Liver (tissue), 9 donors: ENCODE measurements around the gene PRKN. TPM values are rescaled to one million over a fixed set of nuclear protein-coding genes. Genes with fewer than 3 reads are reported as not detected.

Source experiments
- DNase-seq: peaks from one replicate; pipeline ENCODE4 v3.0.0-alpha.2; 2017; ENCODE audit warnings: low spot score
- H3K27ac ChIP-seq, 2 donors: one replicate each; pipeline ENCODE4 v1.7.0; 2013; ENCODE audit warnings: inconsistent platforms in 2 of 2, low read length in 2 of 2, control low read depth in 1 of 2, low read depth in 1 of 2, mild to moderate bottlenecking in 1 of 2
- H3K27me3 ChIP-seq, 4 donors: one replicate each; pipeline versions ENCODE4 v1.6.1 to v1.7.0; 2013; ENCODE audit warnings: low read length in 3 of 4, inconsistent platforms in 1 of 4, mild to moderate bottlenecking in 1 of 4, moderate library complexity in 1 of 4; ENCODE audit not compliant: control insufficient read depth in 4 of 4, insufficient read depth in 4 of 4
- H3K36me3 ChIP-seq, 4 donors: one replicate each; pipeline versions ENCODE4 v1.6.1 to v1.7.0; 2013; ENCODE audit warnings: low read length in 3 of 4, mild to moderate bottlenecking in 3 of 4, low read depth in 1 of 4, moderate library complexity in 1 of 4; ENCODE audit not compliant: control insufficient read depth in 4 of 4, insufficient read depth in 3 of 4
- H3K4me1 ChIP-seq, 4 donors: one replicate each; pipeline versions ENCODE4 v1.6.1 to v1.7.0; 2013; ENCODE audit warnings: low read length in 3 of 4, mild to moderate bottlenecking in 3 of 4, moderate library complexity in 1 of 4; ENCODE audit not compliant: control insufficient read depth in 4 of 4, insufficient read depth in 4 of 4
- H3K4me3 ChIP-seq, 3 donors: one replicate each; pipeline versions ENCODE4 v1.6.1 to v1.7.0; 2013; ENCODE audit warnings: low read length in 3 of 3, control low read depth in 1 of 3, low read depth in 1 of 3, mild to moderate bottlenecking in 1 of 3
- H3K9ac ChIP-seq, 2 donors: one replicate each; pipeline ENCODE4 v1.7.0; 2013; ENCODE audit warnings: low read length in 2 of 2, mild to moderate bottlenecking in 2 of 2, moderate library complexity in 2 of 2, control low read depth in 1 of 2, low read depth in 1 of 2
- H3K9me3 ChIP-seq, 4 donors: one replicate each; pipeline versions ENCODE4 v1.6.1 to v1.7.0; 2013; ENCODE audit warnings: low read length in 3 of 4; ENCODE audit not compliant: control insufficient read depth in 4 of 4
- EGR1 ChIP-seq, 2 donors: IDR thresholded peaks; 2 replicates each; pipeline ENCODE4 v1.6.1; 2016 to 2018; ENCODE audit warnings: antibody characterized with exemption in 2 of 2, low read depth in 2 of 2
- FOXA1 ChIP-seq: IDR thresholded peaks from 2 replicates; pipeline ENCODE4 v1.6.1; 2016; ENCODE audit warnings: antibody characterized with exemption
- FOXA2 ChIP-seq: IDR thresholded peaks from 2 replicates; pipeline ENCODE4 v1.6.1; 2016; ENCODE audit warnings: antibody characterized with exemption
- GABPA ChIP-seq, 2 donors: IDR thresholded peaks in 1 of 2; conservative IDR thresholded peaks in 1 of 2; 2 replicates each; pipeline ENCODE4 v1.6.1; 2016; ENCODE audit warnings: antibody characterized with exemption in 2 of 2, mild to moderate bottlenecking in 1 of 2, moderate library complexity in 1 of 2
- HNF4A ChIP-seq, 2 donors: conservative IDR thresholded peaks; 2 replicates each; pipeline ENCODE4 v1.6.1; 2016; ENCODE audit warnings: antibody characterized with exemption in 2 of 2, mild to moderate bottlenecking in 2 of 2
- HNF4G ChIP-seq: IDR thresholded peaks from 2 replicates; pipeline ENCODE4 v1.6.1; 2016; ENCODE audit warnings: antibody characterized with exemption
- JUND ChIP-seq, 2 donors: IDR thresholded peaks; 2 replicates each; pipeline ENCODE4 v1.6.1; 2016; ENCODE audit warnings: antibody characterized with exemption in 2 of 2
- NR2F2 ChIP-seq: IDR thresholded peaks from 2 replicates; pipeline ENCODE4 v1.6.1; 2016; ENCODE audit warnings: antibody characterized with exemption
- RAD21 ChIP-seq, 2 donors: IDR thresholded peaks; 2 replicates each; pipeline ENCODE4 v1.6.1; 2016; ENCODE audit warnings: antibody characterized with exemption in 2 of 2, mild to moderate bottlenecking in 2 of 2
- RXRA ChIP-seq, 2 donors: IDR thresholded peaks; 2 replicates each; pipeline ENCODE4 v1.6.1; 2017 to 2018; ENCODE audit warnings: antibody characterized with exemption in 2 of 2, mild to moderate bottlenecking in 1 of 2
- YY1 ChIP-seq: IDR thresholded peaks from 2 replicates; pipeline ENCODE4 v1.6.1; 2016; ENCODE audit warnings: antibody characterized with exemption, mild to moderate bottlenecking
- WGBS: extraction: QIAGEN DNeasy Blood & Tissue Kit; methylation state at CpG from one replicate; pipeline ENCODE4 v1.1.7; 2013; 5-methylcytosine and 5-hydroxymethylcytosine counted together
- polyA plus RNA-seq, 2 donors: library from polyadenylated mRNA; stranded (reverse) in 1 of 2; unstranded in 1 of 2; fragments of 200-250 nt in 1 of 2; fragments of >200 nt in 1 of 2; fragmentation: Nextera tagmentation in 1 of 2; extraction: Ambion mirVana in 1 of 2; gene quantifications; one replicate each; pipeline versions ENCODE4 v1.2.1 to v1.2.3, GENCODE V29; 2013 to 2015
- total RNA-seq, 2 donors: library from RNA; depleted of rRNA; stranded (reverse); fragments of >200 nt; gene quantifications; one replicate each; pipeline ENCODE4 v1.2.3, GENCODE V29; 2014
- TF ChIP-seq, protein P1 (sequence below): IDR thresholded peaks from 2 replicates; pipeline ENCODE4 v1.6.1; 2016; ENCODE audit warnings: antibody characterized with exemption
- TF ChIP-seq, protein P2 (sequence below): IDR thresholded peaks from 2 replicates; pipeline ENCODE4 v1.6.1; 2016; ENCODE audit warnings: antibody characterized with exemption, mild to moderate bottlenecking
- TF ChIP-seq, protein P3 (sequence below): IDR thresholded peaks from 2 replicates; pipeline ENCODE4 v1.6.1; 2016; ENCODE audit warnings: antibody characterized with exemption
- TF ChIP-seq, protein P4 (sequence below): IDR thresholded peaks from 2 replicates; pipeline ENCODE4 v1.6.1; 2016; ENCODE audit warnings: antibody characterized with exemption
- donor health status: healthy.
- donor health status: healthy.
- donor health status: healthy.
- donor health status: healthy.
- donor health status: healthy.

The PRKN gene
- total and polyA plus RNA-seq, 4 donors: 0.47 to 4.1 (median 3.2) TPM

DNA sequence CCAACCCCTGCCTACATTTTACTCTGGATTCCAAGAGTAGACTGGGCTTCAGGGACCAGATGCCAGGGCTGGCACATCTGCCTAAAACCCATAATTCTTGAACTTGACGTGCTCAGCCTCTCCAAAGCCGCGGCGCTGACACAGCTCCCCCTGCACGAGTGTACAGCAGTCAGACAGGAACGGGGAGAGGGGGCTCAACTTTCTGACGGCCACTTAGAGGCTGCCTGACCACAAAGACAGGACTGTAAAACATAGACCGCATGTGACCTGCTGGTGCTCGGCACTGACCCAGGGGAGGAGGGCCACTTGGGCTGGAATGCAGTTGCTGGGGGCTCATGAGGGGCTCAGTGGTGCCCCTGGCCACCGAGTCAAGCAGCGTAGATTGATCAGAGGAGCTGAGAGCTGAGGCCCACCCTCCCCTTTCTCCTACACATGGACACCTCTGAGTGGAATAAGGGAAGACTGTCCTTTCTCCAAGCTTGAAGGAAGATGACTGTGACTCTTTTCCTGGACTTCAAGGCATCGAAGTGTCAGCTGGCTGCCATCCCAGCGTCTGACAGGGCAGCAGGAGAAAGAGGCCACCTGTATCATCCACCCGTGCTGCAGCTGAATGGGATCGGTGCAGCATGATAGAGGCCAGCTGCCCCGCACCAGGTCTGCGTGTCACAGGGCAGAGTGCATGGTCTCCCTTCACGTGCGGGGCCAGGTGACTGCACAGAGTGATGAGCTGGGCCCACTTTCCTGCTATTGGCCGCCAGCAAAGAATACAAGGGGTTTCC, 1282.4 kb downstream of the PRKN start:
- H3K9me3 ChIP-seq: no peaks in the 10 kb centered on the region
- H3K4me3 ChIP-seq: no peak overlapping the region
- no peak overlapping the region for H3K27ac ChIP-seq
- 82% methylated on average over 20 of the region's 20 CpGs for whole genome bisulfite sequencing
- H3K9ac ChIP-seq: no peak overlapping the region
- TF ChIP-seq, protein P1, sequence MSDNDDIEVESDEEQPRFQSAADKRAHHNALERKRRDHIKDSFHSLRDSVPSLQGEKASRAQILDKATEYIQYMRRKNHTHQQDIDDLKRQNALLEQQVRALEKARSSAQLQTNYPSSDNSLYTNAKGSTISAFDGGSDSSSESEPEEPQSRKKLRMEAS: no peak
- TF ChIP-seq EGR1 (IDR thresholded peaks at IDR 0.05; ENCODE audit: low read depth in 2 of 2): no peak
- TF ChIP-seq JUND (IDR thresholded peaks at IDR 0.05): no peak
- TF ChIP-seq FOXA2: no peak
- TF ChIP-seq, protein P2, sequence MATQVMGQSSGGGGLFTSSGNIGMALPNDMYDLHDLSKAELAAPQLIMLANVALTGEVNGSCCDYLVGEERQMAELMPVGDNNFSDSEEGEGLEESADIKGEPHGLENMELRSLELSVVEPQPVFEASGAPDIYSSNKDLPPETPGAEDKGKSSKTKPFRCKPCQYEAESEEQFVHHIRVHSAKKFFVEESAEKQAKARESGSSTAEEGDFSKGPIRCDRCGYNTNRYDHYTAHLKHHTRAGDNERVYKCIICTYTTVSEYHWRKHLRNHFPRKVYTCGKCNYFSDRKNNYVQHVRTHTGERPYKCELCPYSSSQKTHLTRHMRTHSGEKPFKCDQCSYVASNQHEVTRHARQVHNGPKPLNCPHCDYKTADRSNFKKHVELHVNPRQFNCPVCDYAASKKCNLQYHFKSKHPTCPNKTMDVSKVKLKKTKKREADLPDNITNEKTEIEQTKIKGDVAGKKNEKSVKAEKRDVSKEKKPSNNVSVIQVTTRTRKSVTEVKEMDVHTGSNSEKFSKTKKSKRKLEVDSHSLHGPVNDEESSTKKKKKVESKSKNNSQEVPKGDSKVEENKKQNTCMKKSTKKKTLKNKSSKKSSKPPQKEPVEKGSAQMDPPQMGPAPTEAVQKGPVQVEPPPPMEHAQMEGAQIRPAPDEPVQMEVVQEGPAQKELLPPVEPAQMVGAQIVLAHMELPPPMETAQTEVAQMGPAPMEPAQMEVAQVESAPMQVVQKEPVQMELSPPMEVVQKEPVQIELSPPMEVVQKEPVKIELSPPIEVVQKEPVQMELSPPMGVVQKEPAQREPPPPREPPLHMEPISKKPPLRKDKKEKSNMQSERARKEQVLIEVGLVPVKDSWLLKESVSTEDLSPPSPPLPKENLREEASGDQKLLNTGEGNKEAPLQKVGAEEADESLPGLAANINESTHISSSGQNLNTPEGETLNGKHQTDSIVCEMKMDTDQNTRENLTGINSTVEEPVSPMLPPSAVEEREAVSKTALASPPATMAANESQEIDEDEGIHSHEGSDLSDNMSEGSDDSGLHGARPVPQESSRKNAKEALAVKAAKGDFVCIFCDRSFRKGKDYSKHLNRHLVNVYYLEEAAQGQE: no peak
- TF ChIP-seq YY1: no peak
- TF ChIP-seq, protein P3, sequence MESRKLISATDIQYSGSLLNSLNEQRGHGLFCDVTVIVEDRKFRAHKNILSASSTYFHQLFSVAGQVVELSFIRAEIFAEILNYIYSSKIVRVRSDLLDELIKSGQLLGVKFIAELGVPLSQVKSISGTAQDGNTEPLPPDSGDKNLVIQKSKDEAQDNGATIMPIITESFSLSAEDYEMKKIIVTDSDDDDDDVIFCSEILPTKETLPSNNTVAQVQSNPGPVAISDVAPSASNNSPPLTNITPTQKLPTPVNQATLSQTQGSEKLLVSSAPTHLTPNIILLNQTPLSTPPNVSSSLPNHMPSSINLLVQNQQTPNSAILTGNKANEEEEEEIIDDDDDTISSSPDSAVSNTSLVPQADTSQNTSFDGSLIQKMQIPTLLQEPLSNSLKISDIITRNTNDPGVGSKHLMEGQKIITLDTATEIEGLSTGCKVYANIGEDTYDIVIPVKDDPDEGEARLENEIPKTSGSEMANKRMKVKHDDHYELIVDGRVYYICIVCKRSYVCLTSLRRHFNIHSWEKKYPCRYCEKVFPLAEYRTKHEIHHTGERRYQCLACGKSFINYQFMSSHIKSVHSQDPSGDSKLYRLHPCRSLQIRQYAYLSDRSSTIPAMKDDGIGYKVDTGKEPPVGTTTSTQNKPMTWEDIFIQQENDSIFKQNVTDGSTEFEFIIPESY: no peak
- TF ChIP-seq GABPA (IDR thresholded peaks at IDR 0.05 in 1 of 2, conservative IDR thresholded peaks at IDR 0.05 in 1 of 2): no peak
- TF ChIP-seq FOXA1: no peak
- no peak for TF ChIP-seq HNF4G
- TF ChIP-seq NR2F2: no peak
- no peak for TF ChIP-seq RAD21 (IDR thresholded peaks at IDR 0.05)
- TF ChIP-seq HNF4A (conservative IDR thresholded peaks at IDR 0.05): no peak
- TF ChIP-seq, protein P4, sequence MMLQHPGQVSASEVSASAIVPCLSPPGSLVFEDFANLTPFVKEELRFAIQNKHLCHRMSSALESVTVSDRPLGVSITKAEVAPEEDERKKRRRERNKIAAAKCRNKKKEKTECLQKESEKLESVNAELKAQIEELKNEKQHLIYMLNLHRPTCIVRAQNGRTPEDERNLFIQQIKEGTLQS: no peak
- no peak for TF ChIP-seq RXRA (IDR thresholded peaks at IDR 0.05)
- DNase-seq: no peak
- H3K4me1 ChIP-seq: no peaks in the 10 kb centered on the region
- no peaks in the 10 kb centered on the region for H3K36me3 ChIP-seq
- H3K27me3 ChIP-seq: no peaks in the 10 kb centered on the region

DNA sequence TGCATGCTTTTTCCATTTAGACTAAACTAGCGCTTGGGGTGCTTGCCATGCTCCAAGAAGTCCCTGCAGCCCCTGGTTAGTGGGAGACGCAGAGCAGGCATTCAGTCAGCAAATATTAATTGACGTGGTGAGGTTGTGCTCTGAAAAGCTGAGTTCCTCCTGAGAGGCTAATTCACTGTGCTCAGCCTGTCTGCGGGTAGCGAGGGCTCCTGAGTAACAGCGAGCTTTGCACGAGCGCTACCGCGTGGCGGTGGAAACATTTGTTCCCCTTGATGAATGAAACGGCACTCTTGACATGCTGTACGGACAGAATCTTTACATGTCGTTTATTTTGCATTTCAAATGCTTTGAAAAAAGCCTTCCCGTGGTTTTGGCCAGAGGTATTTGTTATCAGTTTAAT, 1283.1 kb downstream of the PRKN start:
- H3K27me3 ChIP-seq: no peaks in the 10 kb centered on the region
- no peak for DNase-seq
- no peaks in the 10 kb centered on the region for H3K4me1 ChIP-seq
- no peaks in the 10 kb centered on the region for H3K36me3 ChIP-seq
- H3K4me3 ChIP-seq: no peak overlapping the region
- H3K27ac ChIP-seq: no peak overlapping the region
- H3K9me3 ChIP-seq: no peaks in the 10 kb centered on the region
- TF ChIP-seq GABPA (IDR thresholded peaks at IDR 0.05 in 1 of 2, conservative IDR thresholded peaks at IDR 0.05 in 1 of 2) (no peak), JUND (IDR thresholded peaks at IDR 0.05) (no peak)
- TF ChIP-seq, protein P1: no peak
- 67% methylated on average over 15 of the region's 15 CpGs for WGBS
- H3K9ac ChIP-seq: no peak overlapping the region
